Renal pelvis (tissue), 4 donors: ENCODE data around the gene MAPK8IP1. TPM values are rescaled to one million over a fixed set of nuclear protein-coding genes. Genes with fewer than 3 reads are reported as not detected.
"Not testable (repeated sequence)": the region's sequence is repeated elsewhere in the genome, so short reads cannot be mapped to it uniquely, and the experiment has no call there.

ENCODE experiments used
- DNase-seq: peaks from one replicate; pipeline ENCODE4 v3.0.0-alpha.2; 2013
- polyA plus RNA-seq, 3 donors: library from polyadenylated mRNA; unstranded; fragments of 120-200 nt; gene quantifications; one replicate each; pipeline ENCODE4 v1.2.1, GENCODE V29; 2013; ENCODE audit not compliant: insufficient read length in 3 of 3

The MAPK8IP1 gene
- polyA plus RNA-seq, 3 donors = 9.6 to 13.8 (median 13.7) TPM

DNA sequence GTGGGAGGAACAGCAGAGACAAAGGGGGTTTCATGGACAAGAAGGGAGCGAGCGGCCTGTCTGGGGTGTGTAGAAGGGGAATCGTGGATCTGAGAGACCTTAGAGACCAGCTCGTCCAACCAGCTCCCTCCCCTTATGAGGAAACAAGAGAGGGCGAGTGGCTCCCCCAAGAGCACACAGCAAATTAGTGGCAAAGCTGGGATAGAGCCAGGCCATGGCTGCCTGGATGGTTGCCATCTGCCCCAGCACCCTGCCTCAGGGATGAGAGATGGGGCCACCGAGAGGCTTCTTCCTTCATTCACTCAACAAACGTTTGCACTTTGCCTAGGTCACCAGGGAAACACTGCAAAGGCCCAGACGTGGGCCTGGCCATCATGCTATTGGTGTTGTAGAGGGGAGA, 4.1 kb downstream of the MAPK8IP1 start:
- DNase-seq = no peak

GRCh38 chr11:45889966-45890365, 4.5 kb downstream of the MAPK8IP1 start:
- DNase-seq = no peak

GRCh38 chr11:45890886-45891550, 5.6 kb downstream of the MAPK8IP1 start:
- no peak for DNase-seq

GRCh38 chr11:45892856-45893255, 7.4 kb downstream of the MAPK8IP1 start:
- DNase-seq = no peak

DNA sequence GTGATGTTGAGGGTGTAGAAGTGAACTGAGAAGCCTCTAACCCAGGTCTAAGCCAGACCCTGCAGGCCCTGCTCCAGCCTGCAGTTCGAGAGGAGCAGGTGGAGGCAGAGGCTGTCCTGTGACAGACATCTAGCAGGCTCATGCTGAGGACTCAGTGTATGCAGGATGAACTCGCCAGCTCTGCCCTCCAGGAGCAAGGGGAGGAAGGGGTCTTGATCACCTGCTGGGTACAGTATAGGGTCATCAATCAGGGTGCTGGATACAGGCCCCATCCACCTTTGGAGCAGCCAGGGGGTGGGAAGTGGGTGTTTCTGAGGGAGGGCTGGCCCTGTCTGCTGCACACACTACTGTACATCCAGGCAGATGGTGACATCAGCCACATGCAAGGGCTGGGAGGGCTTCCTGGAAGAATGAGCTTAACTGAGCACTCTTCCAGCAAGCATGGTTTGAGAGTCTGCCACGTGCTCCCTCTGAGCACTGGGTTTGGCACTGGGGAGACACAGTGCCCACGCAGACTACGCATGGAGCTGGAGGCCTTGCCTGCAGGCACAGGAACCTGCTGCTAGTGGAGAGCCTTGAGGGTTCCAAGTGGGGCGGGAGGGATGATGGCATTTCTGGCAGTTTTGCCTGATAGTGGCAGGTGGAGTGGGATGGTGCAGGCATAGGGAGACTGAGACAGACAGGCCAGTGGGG, 9.2 kb downstream of the MAPK8IP1 start:
- no peak for DNase-seq

GRCh38 chr11:45895553-45896259, 10.3 kb downstream of the MAPK8IP1 start:
- DNase-seq = no peak

DNA sequence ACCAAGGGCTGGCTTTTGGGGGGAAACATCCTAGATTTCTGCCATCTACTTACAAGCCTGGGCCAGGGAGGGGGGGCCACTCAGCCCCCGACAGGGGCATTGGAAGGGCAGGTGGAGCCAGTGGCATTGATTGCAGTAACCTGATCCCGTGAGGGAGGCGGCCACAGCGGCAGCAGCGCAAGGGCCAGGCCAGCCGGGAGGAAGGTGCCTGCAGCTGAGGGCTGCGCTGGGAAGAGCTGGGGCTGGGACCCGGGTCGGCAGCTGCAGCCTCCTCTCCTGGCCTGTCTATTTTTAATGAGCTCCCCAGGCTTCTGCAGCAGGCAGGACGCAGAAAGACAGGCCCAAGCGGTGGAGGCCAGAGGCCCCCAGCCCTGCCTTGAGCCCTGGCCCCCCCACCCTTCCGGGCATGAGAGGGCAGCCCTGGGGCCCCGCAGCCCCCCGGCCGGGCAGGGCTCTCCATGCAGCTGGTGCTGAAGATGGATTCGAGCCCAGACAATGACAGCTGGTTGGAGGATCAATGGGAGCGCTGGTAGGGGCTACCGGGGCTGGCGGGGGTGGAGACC, 11.1 kb downstream of the MAPK8IP1 start:
- peak; percentile 83 for DNase-seq

DNA sequence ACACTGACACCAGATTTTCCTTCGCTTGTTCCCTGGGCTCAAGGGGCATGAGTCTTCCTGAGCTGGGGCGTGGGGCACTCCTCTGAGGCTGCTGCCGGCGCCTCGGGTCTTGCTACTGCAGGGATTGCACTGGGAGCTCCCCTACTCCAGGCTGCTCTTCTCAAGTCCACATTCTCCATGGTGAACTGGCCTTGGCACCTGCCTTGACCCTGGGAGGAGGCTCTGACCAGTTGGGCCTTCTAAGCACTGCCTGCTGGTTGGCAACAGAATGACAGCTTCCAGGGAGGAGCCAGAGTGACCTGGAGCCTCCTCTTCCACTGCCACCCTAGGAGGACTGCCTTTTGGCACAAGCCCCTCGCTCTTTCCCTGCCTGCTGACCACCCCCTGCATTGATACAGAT, 12.1 kb downstream of the MAPK8IP1 start:
- DNase-seq = no peak

- DNase-seq = no peak
Observed at GRCh38 chr11:45899086-45899447, 13.6 kb downstream of the MAPK8IP1 start.

DNA sequence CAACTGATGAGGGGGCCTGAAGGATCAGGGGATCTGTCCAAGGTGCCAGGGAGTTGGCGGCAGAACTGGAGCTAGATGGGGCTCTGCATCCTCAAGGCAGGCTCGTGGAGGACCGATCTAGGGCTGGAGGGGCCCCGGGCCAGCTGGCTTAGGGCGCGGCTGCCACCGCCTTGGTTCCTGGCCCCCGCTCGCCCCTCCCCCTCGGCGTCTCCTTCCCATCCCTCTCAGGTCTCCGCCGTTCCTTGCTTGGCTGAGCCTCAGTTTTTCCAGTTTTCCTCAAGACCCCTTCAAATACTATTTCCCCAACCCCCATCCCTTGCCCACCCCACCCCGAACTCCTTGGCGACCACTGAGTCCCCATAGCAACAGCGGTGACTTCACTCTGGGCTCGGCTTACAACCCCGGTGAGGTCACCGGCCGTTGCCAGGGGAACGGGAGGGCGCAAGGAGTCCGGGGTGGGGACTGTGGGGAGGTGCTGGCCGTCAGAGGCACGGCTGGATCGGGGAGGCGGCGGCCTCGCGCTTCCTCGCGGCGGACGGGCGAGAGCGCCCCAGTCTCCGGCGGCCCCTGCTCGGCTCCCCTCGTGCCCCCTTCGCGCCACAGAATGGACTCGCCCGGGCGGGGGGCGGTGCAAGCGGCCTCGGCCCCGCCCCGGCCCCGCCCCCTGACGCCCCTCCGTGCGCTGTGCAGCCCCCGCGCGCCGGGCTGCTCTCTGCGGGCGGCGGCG, 14.2 kb downstream of the MAPK8IP1 start:
- DNase-seq = peak; percentile 92

- DNase-seq = not testable (repeated sequence)
Observed at GRCh38 chr11:45900175-45900800, 14.8 kb downstream of the MAPK8IP1 start.

DNA sequence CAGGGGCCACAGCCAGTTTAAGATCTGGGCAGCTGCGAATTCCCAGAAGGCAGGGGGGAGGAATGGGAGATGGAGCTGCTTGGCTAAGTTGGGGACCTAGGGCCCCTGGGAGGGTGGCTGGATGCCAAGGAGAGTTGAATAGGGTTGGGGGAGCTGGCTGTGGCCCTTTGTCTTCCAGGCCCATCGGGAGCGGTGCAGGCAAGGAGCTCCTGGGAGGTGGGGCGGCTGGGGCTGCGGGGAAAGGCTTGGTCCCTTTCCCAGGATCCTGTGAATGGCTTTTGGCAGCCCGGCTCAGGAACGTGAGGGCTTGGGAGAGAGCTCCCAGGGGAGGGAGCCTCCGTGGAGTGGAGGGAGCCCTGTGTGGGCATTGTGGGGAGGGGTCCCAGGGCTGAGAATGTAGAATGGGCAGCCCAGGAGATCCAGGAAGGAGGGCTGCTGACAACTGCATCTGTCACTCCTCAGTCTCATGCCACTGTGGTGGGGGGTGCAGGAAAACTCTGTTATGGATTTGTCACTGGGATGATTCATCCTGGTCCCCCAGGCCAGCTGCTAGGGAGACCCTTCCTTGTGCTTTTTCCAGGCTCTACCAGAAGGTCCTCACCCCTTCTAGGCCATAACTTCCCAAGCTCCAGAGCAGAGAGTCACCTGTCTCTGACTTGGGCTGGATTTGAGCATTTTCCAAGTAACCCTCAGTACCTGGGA, 15.6 kb downstream of the MAPK8IP1 start:
- no peak for DNase-seq

DNA sequence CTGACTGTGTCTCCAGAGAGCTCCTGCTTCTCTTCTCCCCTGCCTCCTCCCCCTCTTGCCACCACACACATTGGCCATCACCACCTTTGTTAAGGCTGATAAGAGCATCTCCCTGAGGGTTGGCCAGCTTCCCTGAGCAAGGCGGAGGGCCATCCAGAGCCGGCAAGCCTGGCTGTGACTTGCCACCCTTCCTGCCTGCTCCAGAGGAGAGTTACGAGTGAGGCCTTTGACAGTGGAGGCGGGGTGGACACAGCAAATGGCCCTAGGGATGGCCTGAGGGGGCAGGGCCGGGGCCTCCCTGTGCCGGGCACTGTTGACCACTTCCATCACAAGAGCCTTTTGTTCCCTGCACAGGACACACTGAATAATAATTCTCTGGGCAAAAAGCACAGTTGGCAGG, 16.2 kb downstream of the MAPK8IP1 start:
- DNase-seq = no peak

DNA sequence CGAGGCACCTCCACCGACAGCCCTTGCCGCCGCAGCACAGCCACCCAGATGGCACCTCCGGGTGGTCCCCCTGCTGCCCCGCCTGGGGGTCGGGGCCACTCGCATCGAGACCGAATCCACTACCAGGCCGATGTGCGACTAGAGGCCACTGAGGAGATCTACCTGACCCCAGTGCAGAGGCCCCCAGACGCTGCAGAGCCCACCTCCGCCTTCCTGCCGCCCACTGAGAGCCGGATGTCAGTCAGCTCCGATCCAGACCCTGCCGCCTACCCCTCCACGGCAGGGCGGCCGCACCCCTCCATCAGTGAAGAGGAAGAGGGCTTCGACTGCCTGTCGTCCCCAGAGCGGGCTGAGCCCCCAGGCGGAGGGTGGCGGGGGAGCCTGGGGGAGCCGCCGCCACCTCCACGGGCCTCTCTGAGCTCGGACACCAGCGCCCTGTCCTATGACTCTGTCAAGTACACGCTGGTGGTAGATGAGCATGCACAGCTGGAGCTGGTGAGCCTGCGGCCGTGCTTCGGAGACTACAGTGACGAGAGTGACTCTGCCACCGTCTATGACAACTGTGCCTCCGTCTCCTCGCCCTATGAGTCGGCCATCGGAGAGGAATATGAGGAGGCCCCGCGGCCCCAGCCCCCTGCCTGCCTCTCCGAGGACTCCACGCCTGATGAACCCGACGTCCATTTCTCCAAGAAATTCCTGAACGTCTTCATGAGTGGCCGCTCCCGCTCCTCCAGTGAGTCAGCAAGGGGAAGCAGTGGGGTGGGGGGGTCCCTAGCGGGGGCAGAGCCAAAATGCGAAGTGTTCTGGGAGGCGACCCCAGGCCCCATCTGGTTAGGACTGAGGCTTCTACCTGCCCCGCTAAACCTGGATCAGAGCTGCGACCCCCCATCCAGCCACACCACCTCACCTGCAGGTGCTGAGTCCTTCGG, 17.3 kb downstream of the MAPK8IP1 start:
- DNase-seq = no peak

GRCh38 chr11:45904309-45904915, 19.0 kb downstream of the MAPK8IP1 start:
- DNase-seq = no peak

GRCh38 chr11:45905095-45905494, 19.6 kb downstream of the MAPK8IP1 start:
- DNase-seq = no peak

- not testable (repeated sequence) for DNase-seq
Observed at GRCh38 chr11:45905576-45905975, 20.1 kb downstream of the MAPK8IP1 start.

DNA sequence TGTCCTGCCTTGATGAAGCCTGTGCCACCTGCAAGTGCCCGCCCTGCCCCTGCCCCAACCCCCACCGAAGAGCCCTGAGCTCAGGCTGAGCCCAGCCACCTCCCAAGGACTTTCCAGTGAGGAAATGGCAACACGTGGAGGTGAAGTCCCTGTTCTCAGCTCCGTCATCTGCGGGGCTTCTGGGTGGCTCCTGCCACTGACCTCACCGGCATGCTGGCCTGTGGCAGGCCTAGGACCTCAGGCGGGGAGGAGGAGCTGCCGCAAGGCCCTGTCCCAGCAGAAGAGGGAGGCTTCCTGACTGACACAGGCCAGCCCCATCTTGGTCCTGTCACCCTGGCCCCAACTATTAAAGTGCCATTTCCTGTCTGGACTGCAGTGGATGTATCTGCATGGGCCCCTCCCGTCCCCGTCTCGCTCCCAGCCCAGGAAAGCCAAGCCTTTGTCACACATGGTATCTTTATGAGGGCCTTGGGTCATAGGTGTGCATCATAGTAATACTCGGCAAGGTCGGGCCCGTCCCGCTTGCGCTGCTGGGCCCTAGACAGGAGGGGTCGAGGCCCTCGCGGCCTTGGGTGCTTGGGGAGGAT, 20.7 kb downstream of the MAPK8IP1 start:
- no peak for DNase-seq
